Bronchial epithelial cell (primary cell): ENCODE results near the gene MAP3K20. TPM values are rescaled to one million over a fixed set of nuclear protein-coding genes. Genes with fewer than 3 reads are reported as not detected.
"Not testable (repeated sequence)": the region's sequence is repeated elsewhere in the genome, so short reads cannot be mapped to it uniquely, and the experiment has no call there.

Experiments
- DNase-seq: peaks from one replicate; pipeline ENCODE4 v3.0.0-alpha.2; 2010; ENCODE audit warnings: low read depth
- FAIRE-seq: peaks from 2 replicates; lab custom pipeline; 2011; peaks lifted over from hg19 to GRCh38; lab: Jason Lieb, UNC
- H3K27me3 ChIP-seq: 2 replicates; pipeline ENCODE4 v1.5.1; 2011; ENCODE audit warnings: low read length; ENCODE audit not compliant: control insufficient read depth, insufficient read depth
- H3K36me3 ChIP-seq: 2 replicates; pipeline ENCODE4 v1.5.1; 2011; ENCODE audit warnings: low read length; ENCODE audit not compliant: control insufficient read depth, insufficient read depth
- H3K4me3 ChIP-seq: 2 replicates; pipeline ENCODE4 v1.5.1; 2011; ENCODE audit warnings: mild to moderate bottlenecking, low read depth, low read length, control low read depth
- CTCF ChIP-seq: IDR thresholded peaks from 2 replicates; pipeline ENCODE4 v1.5.1; 2011; ENCODE audit warnings: mild to moderate bottlenecking, moderate library complexity, low read length, control low read depth, inconsistent platforms; ENCODE audit not compliant: insufficient read depth, severe bottlenecking
- total RNA-seq: library from RNA; depleted of rRNA; stranded (reverse); fragments of >200 nt; gene quantifications from 2 replicates; pipeline ENCODE4 v1.2.1, GENCODE V29; 2014

Gene MAP3K20
- total RNA-seq, 1 donor from 2014 or later, result 43.2 TPM

GRCh38 chr2:173087793-173088496 lies 12.3 kb downstream of the MAP3K20 start:
- H3K36me3 ChIP-seq, result no peaks in the 10 kb centered on the region
- DNase-seq (no peak), FAIRE-seq (no peak)
- H3K27me3 ChIP-seq, result no peaks in the 10 kb centered on the region
- no peak for TF ChIP-seq CTCF
- H3K4me3 ChIP-seq, result no peak overlapping the region

- H3K27me3 ChIP-seq, result no peaks in the 10 kb centered on the region
- H3K4me3 ChIP-seq, result no peak overlapping the region
- peak; percentile 53 for DNase-seq
- no peak for TF ChIP-seq CTCF
- FAIRE-seq, result no peak
- H3K36me3 ChIP-seq, result no peaks in the 10 kb centered on the region
Observed at GRCh38 chr2:173090276-173090877, 14.7 kb downstream of the MAP3K20 start.

GRCh38 chr2:173090973-173091660 lies 15.5 kb downstream of the MAP3K20 start:
- Histone ChIP-seq H3K4me3 (no peak overlapping the region), H3K36me3 (no peaks in the 10 kb centered on the region), H3K27me3 (no peaks in the 10 kb centered on the region)
- TF ChIP-seq CTCF, result no peak
- DNase-seq (no peak), FAIRE-seq (no peak)

- FAIRE-seq, result no peak
- no peaks in the 10 kb centered on the region for H3K36me3 ChIP-seq
Observed at GRCh38 chr2:173091910-173092309, 16.3 kb downstream of the MAP3K20 start.

GRCh38 chr2:173092844-173093402 lies 17.3 kb downstream of the MAP3K20 start:
- no peak overlapping the region for H3K4me3 ChIP-seq
- no peaks in the 10 kb centered on the region for H3K27me3 ChIP-seq
- DNase-seq (no peak), FAIRE-seq (no peak)
- TF ChIP-seq CTCF, result no peak
- no peaks in the 10 kb centered on the region for H3K36me3 ChIP-seq

More at GRCh38 chr2:173091910-173092309, 16.3 kb downstream of the MAP3K20 start:
- Histone ChIP-seq H3K27me3 (no peaks in the 10 kb centered on the region), H3K4me3 (no peak overlapping the region)
- no peak for TF ChIP-seq CTCF
- DNase-seq, result no peak

GRCh38 chr2:173093617-173094016 lies 18.0 kb downstream of the MAP3K20 start:
- H3K36me3 ChIP-seq, DNase-seq, H3K4me3 ChIP-seq, H3K27me3 ChIP-seq, FAIRE-seq: not testable (repeated sequence)
